SHP77 (cell line): ENCODE data around the gene TIAM2.
"Not testable (repeated sequence)": the region's sequence is repeated elsewhere in the genome, so short reads cannot be mapped to it uniquely, and the experiment has no call there.

ENCODE experiments used
- DNase-seq, 2 experiments: peaks; one replicate each; lab custom pipeline; 2025; lab: John Stamatoyannopoulos, UW

TIAM2 gene

GRCh38 chr6:154991207-154991606 is 3.9 kb upstream of the TIAM2 start:
- no peak for DNase-seq

- no peak for DNase-seq
These were observed 2.1 kb upstream of the TIAM2 start for GRCh38 chr6:154993026-154993425.

GRCh38 chr6:154993710-154994109 is 1.4 kb upstream of the TIAM2 start:
- no peak for DNase-seq

- no peak for DNase-seq
These were observed 270 bp upstream of the TIAM2 start for GRCh38 chr6:154994836-154995253.

GRCh38 chr6:154996016-154996590 is 988 bp downstream of the TIAM2 start:
- DNase-seq = no peak

- DNase-seq = no peak
These were observed 1.8 kb downstream of the TIAM2 start for GRCh38 chr6:154996841-154997311.

GRCh38 chr6:154998855-154999254 is 3.7 kb downstream of the TIAM2 start:
- no peak for DNase-seq

GRCh38 chr6:155001482-155001881 is 6.4 kb downstream of the TIAM2 start:
- no peak for DNase-seq

GRCh38 chr6:155001934-155002333 is 6.8 kb downstream of the TIAM2 start:
- no peak for DNase-seq

- no peak for DNase-seq
These were observed 8.4 kb downstream of the TIAM2 start for GRCh38 chr6:155003476-155003875.

GRCh38 chr6:155004017-155004416 is 8.9 kb downstream of the TIAM2 start:
- no peak for DNase-seq

GRCh38 chr6:155004576-155005372 is 9.7 kb downstream of the TIAM2 start:
- DNase-seq = no peak

- no peak for DNase-seq
These were observed 13.5 kb downstream of the TIAM2 start for GRCh38 chr6:155008625-155009024.

- DNase-seq = no peak
These were observed 15.8 kb downstream of the TIAM2 start for GRCh38 chr6:155010940-155011339.

GRCh38 chr6:155011809-155012291 is 16.7 kb downstream of the TIAM2 start:
- no peak for DNase-seq

GRCh38 chr6:155013457-155013876 is 18.4 kb downstream of the TIAM2 start:
- peak; percentile 40 to 46 for DNase-seq

- no peak for DNase-seq
These were observed 19.0 kb downstream of the TIAM2 start for GRCh38 chr6:155014137-155014536.

- DNase-seq = no peak
These were observed 19.7 kb downstream of the TIAM2 start for GRCh38 chr6:155014670-155015300.

GRCh38 chr6:155018415-155018814 is 23.3 kb downstream of the TIAM2 start:
- not testable (repeated sequence) for DNase-seq

- DNase-seq = no peak
These were observed 26.6 kb downstream of the TIAM2 start for GRCh38 chr6:155021680-155022079.

- DNase-seq = no peak
These were observed 27.6 kb downstream of the TIAM2 start for GRCh38 chr6:155022721-155023120.

- DNase-seq = no peak
These were observed 28.6 kb downstream of the TIAM2 start for GRCh38 chr6:155023717-155024116.
